K562 (cell line): ENCODE data around the gene LAMA5. TPM values are rescaled to one million over a fixed set of nuclear protein-coding genes. Genes with fewer than 3 reads are reported as not detected.

ENCODE experiments used
- ATAC-seq: fragments of 200-7000 bp; cut with Tn5 transposase; 3 replicates; pipeline ENCODE4 v1.9.1; 2020; ENCODE audit warnings: moderate library complexity
- BruUV-seq: library from RNA; stranded (reverse); fragments of 400-500 nt; replicated peaks from 2 replicates; lab custom pipeline; 2021; lab: Mats Ljungman, UMichigan
- CTCF ChIA-PET: fragments of 300-600 bp; formaldehyde crosslinking; extraction: SDS; loops from one replicate; lab custom pipeline; 2021; ENCODE audit warnings: low intra/inter-chr PET ratio; lab: Yijun Ruan, JAX
- POLR2A ChIA-PET: fragments of 300-600, 350-650 bp; sonication (Branson Sonifier 250); formaldehyde crosslinking; extraction: SDS; loops from one replicate; lab custom pipeline; 2021; ENCODE audit warnings: antibody characterized with exemption, inconsistent platforms; lab: Yijun Ruan, JAX
- DNase-seq, 4 experiments: peaks; one replicate each; pipeline versions ENCODE4 v3.0.0 to v3.0.0-alpha.2; 2011 to 2018; ENCODE audit warnings: low spot score in 3 of 4, mixed read lengths in 3 of 4; ENCODE audit errors: extremely low read depth in 1 of 4
- FAIRE-seq: peaks from 2 replicates; lab custom pipeline; 2011; peaks lifted over from hg19 to GRCh38; lab: Jason Lieb, UNC
- H2AFZ ChIP-seq: 2 replicates; pipeline ENCODE4 v1.6.0; 2011; ENCODE audit warnings: low read depth, low read length, control low read depth, inconsistent platforms
- H3K27ac ChIP-seq: fragments of 200-600 bp; 3 replicates; pipeline ENCODE4 v1.8.0; 2011; ENCODE audit warnings: low read depth, mild to moderate bottlenecking, control low read depth, inconsistent platforms, low read length, moderate library complexity, mixed read lengths; ENCODE audit errors: extremely low read depth
- H3K27me3 ChIP-seq, 2 experiments: fragments of 300-600 bp in 1 of 2; 2 replicates in 1 of 2; 3 replicates in 1 of 2; pipeline versions ENCODE4 v1.6.0 to v1.8.0; 2011; ENCODE audit warnings: inconsistent platforms in 2 of 2, low read length in 2 of 2, mild to moderate bottlenecking in 1 of 2, mixed read lengths in 1 of 2, moderate library complexity in 1 of 2; ENCODE audit not compliant: control insufficient read depth in 2 of 2, insufficient read depth in 2 of 2
- H3K36me3 ChIP-seq: fragments of 300-600 bp; 3 replicates; pipeline ENCODE4 v1.8.0; 2011; ENCODE audit warnings: mild to moderate bottlenecking, low read length, inconsistent platforms; ENCODE audit not compliant: control insufficient read depth, insufficient read depth
- H3K4me1 ChIP-seq, 2 experiments: fragments of 200-600 bp in 1 of 2; replicated peaks in 1 of 2; 2 replicates in 1 of 2; 3 replicates in 1 of 2; pipeline versions ENCODE4 v1.5.1 to v1.8.0; 2011; ENCODE audit warnings: inconsistent platforms in 2 of 2, low read length in 2 of 2, mild to moderate bottlenecking in 1 of 2, mixed read lengths in 1 of 2, moderate library complexity in 1 of 2; ENCODE audit not compliant: control insufficient read depth in 2 of 2, insufficient read depth in 2 of 2
- H3K4me2 ChIP-seq: 2 replicates; pipeline ENCODE4 v1.6.1; 2011; ENCODE audit warnings: low read length, control low read depth, inconsistent platforms, mixed read lengths; ENCODE audit not compliant: insufficient read depth
- H3K4me3 ChIP-seq: fragments of 200-600 bp; sonication (generic), shearing (Covaris generic); 2 replicates; pipeline ENCODE4 v1.5.1; 2016; ENCODE audit warnings: control low read depth, inconsistent platforms
- H3K79me2 ChIP-seq: fragments of 200-600 bp; 3 replicates; pipeline ENCODE4 v1.8.0; 2011; ENCODE audit warnings: low read length, inconsistent platforms; ENCODE audit not compliant: control insufficient read depth, insufficient read depth
- H3K9ac ChIP-seq, 2 experiments: 2 replicates each; pipeline versions ENCODE4 v1.6.0 to v1.6.1; 2011; ENCODE audit warnings: low read depth in 2 of 2, low read length in 2 of 2, control low read depth in 1 of 2, inconsistent platforms in 1 of 2, mild to moderate bottlenecking in 1 of 2, mixed read lengths in 1 of 2; ENCODE audit not compliant: insufficient read depth in 1 of 2
- H3K9me1 ChIP-seq: one replicate; pipeline ENCODE4 v1.6.0; 2011; ENCODE audit warnings: inconsistent platforms, mild to moderate bottlenecking, low read length, moderate library complexity; ENCODE audit not compliant: control insufficient read depth, insufficient read depth
- H3K9me3 ChIP-seq: replicated peaks from 2 replicates; pipeline ENCODE4 v1.5.1; 2011; ENCODE audit warnings: low read depth, low read length, inconsistent platforms; ENCODE audit not compliant: control insufficient read depth, insufficient read depth
- H4K20me1 ChIP-seq: replicated peaks from 2 replicates; pipeline ENCODE4 v1.6.1; 2011; ENCODE audit warnings: low read length, inconsistent platforms, mixed read lengths; ENCODE audit not compliant: control insufficient read depth, insufficient read depth
- CHD1 ChIP-seq: fragments of 200-600 bp; sonication (generic); IDR thresholded peaks from one replicate; pipeline ENCODE4 v1.6.1; 2012; ENCODE audit warnings: mild to moderate bottlenecking, moderate library complexity, low read length, inconsistent platforms
- JUN ChIP-seq, 2 experiments: sonication (generic) in 1 of 2; formaldehyde crosslinking in 1 of 2; IDR thresholded peaks; 2 replicates each; pipeline versions ENCODE4 v1.6.1 to v1.8.0; 2012 to 2022; ENCODE audit warnings: borderline replicate concordance in 2 of 2, mild to moderate bottlenecking in 2 of 2, improper control_type of control experiment in 1 of 2, low read depth in 1 of 2, low read length in 1 of 2, missing genetic modification reagents in 1 of 2
- RB1 ChIP-seq: fragments of 450-650 bp; IDR thresholded peaks from 2 replicates; pipeline ENCODE4 v1.6.1; 2017; ENCODE audit warnings: low read depth, mild to moderate bottlenecking
- SETDB1 ChIP-seq: IDR thresholded peaks from one replicate; pipeline ENCODE4 v1.6.1; 2012; ENCODE audit warnings: low read length, control low read depth, inconsistent platforms
- TBL1XR1 ChIP-seq, 2 experiments: IDR thresholded peaks; 2 replicates each; pipeline ENCODE4 v1.6.1; 2012; ENCODE audit warnings: improper control_type of control experiment in 2 of 2, low read length in 2 of 2, mild to moderate bottlenecking in 1 of 2
- ZNF318 ChIP-seq, 2 experiments: fragments of 450-650 bp; IDR thresholded peaks; 2 replicates each; pipeline ENCODE4 v1.6.1; 2016; ENCODE audit warnings: mild to moderate bottlenecking in 2 of 2, borderline replicate concordance in 1 of 2, low read depth in 1 of 2, moderate library complexity in 1 of 2
- WGBS: fragments of 100-300 bp; shearing (Covaris generic); methylation state at CpG from one replicate; pipeline ENCODE4 v1.1.6; 2016; ENCODE audit warnings: low coverage, mixed read lengths; ENCODE audit not compliant: insufficient coverage; ENCODE audit errors: missing lambda C conversion rate; 5-methylcytosine and 5-hydroxymethylcytosine counted together
- in situ Hi-C: fragments of 300-500 bp; cut with MboI; formaldehyde crosslinking; loops from 4 replicates; pipeline ENCODE4 v1.15.0; 2018; ENCODE audit warnings: inconsistent platforms, mixed read lengths
- intact Hi-C: fragments of 100-400 bp; cut with micrococcal nuclease; formaldehyde crosslinking; loops from 2 replicates; pipeline ENCODE4 v1.14.2; 2022
- polyA plus RNA-seq, 8 experiments: library from polyadenylated mRNA; depleted of rRNA in 4 of 8; stranded (reverse) in 5 of 8; unstranded in 3 of 8; fragments of >200 nt; fragmentation: Nextera tagmentation in 2 of 8; fragmentation: Illumina TruSeq in 1 of 8; extraction: Ambion mirVana in 2 of 8; extraction: Trizol in 1 of 8; gene quantifications; 2 replicates each; pipeline versions ENCODE4 v1.2.1 to v1.2.3, GENCODE V29; 2011 to 2014; ENCODE audit warnings: inconsistent platforms in 1 of 8, missing spikeins in 1 of 8
- total RNA-seq, 7 experiments: library from RNA; depleted of rRNA in 6 of 7; stranded (reverse); fragments of >200 nt in 6 of 7; fragmentation: Illumina TruSeq in 2 of 7; extraction: Trizol in 2 of 7; gene quantifications; 2 replicates each; pipeline versions ENCODE4 v1.2.1 to v1.2.3, GENCODE V29; 2011 to 2021; ENCODE audit warnings: low replicate concordance in 1 of 7
- TF ChIP-seq, protein P1 (sequence below): fragments of 250-450 bp; sonication (Bioruptor Pico); IDR thresholded peaks from 2 replicates; pipeline ENCODE4 v1.5.0; 2021; ENCODE audit warnings: mild to moderate bottlenecking, moderate library complexity

Gene LAMA5
- total and polyA plus RNA-seq, 9 of the 15 experiments (the other 6 are each of a cell fraction or from before 2014, with no cell fraction given) = 0.31 to 101 (median 7.8) TPM

- TF ChIP-seq CHD1 = no peak
Observed at GRCh38 chr20:62326559-62326958, 40.6 kb downstream of the LAMA5 start (continued).

GRCh38 chr20:62325172-62325905, 41.8 kb downstream of the LAMA5 start:
- intact Hi-C loops (no loop called here), in situ Hi-C loops (no loop called here)
- WGBS = 94% methylated on average over 13 of the region's 14 CpGs
- no peak for DNase-seq
- CTCF ChIA-PET = no interaction called here
- no peak overlapping the region for H3K9ac ChIP-seq
- no peak overlapping the region for H3K4me3 ChIP-seq
- no peak overlapping the region for H3K4me2 ChIP-seq
- no peak for FAIRE-seq
- peaks cover 3% of the 10 kb centered on the region for H3K9me1 ChIP-seq
- no peaks in the 10 kb centered on the region for H3K27me3 ChIP-seq
- no TSS peak for BruUV-seq
- no peaks in the 10 kb centered on the region for H4K20me1 ChIP-seq
- POLR2A ChIA-PET = interaction anchor here (1.1 kb wide), 1 partner anchor 40 kb away, joined by 3 read pairs; no protein-coding TSS in a partner anchor
- peaks cover 91% of the 10 kb centered on the region; the same call in 2 of the 3 replicates for H3K36me3 ChIP-seq
- H3K27ac ChIP-seq = no peak overlapping the region
- no peaks in the 10 kb centered on the region for H3K9me3 ChIP-seq
- no peak overlapping the region for H2AFZ ChIP-seq
- no peaks in the 10 kb centered on the region for H3K79me2 ChIP-seq
- no peak for ATAC-seq
- peaks cover 2 to 36% of the 10 kb centered on the region in 2 experiments; a peak in 2 of 5 replicates for H3K4me1 ChIP-seq
- TF ChIP-seq, protein P1, sequence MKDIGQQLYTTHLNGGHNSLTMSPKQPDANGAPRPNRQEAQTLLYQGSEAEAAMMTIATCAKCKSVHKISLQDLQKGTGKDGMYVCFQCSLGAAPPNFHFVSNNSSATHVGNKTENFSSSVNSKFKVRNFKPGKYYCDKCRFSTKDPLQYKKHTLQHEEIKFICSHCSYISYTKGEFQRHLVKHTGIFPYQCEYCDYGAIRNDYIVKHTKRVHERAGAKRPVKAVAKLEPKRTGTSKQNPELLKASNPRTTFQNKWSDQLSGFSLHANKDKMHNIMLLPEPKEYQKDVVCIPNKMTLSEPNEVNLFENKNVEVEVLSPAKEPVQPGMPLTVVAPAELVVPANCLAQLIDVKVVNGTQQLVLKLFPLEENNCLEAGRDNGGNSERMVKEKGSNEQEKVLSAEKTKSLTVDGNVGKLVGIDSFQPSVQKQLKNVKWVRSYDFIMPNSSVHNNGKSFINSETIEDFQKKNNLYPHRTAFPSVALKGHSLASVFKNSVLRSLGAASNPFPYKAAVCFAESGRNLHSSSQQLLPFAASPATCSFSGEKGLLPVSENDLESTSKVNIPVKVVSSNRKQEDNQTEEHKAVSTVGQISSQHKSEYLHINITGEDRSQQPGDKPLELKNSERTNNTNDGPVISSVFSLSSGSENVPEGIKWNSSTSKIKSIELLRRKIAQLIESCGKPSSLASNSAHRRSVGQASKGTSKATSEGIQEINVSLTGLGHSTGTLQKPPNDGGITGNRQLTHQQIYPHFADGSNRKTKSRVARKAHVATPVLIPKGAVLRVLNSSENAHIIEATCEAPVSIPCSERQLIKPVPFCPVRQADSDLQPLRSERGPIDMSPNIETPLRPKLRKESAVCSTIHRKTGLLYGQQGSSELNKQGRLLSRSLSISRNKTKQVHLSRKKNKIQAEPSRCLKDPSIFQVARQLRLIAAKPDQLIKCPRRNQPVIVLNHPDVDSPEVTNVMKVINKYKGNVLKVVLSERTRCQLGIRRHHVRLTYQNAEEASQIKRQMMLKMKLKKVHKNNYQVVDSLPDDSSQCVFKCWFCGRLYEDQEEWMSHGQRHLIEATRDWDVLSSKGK = no peak
- TF ChIP-seq JUN (IDR thresholded peaks at IDR 0.05; ENCODE audit: borderline replicate concordance, low read depth, low read length) (no peak), JUN (CRISPR knock-in tag; IDR thresholded peaks at IDR 0.05; ENCODE audit: borderline replicate concordance) (no peak), RB1 (no peak), SETDB1 (no peak), TBL1XR1 (IDR thresholded peaks at IDR 0.05; ENCODE audit: low read length in 2 of 2) (no peak), ZNF318 (IDR thresholded peaks at IDR 0.05; ENCODE audit: borderline replicate concordance in 1 of 2, low read depth in 1 of 2) (no peak)
